NT2/D1 (cell line): ENCODE data around the gene SDK1.

ENCODE experiments used
- DNase-seq: peaks from one replicate; pipeline ENCODE4 v3.0.0-alpha.2; 2011; ENCODE audit warnings: low read depth, low spot score
- H3K27me3 ChIP-seq: 2 replicates; pipeline ENCODE4 v1.6.0; 2011; ENCODE audit warnings: mild to moderate bottlenecking; ENCODE audit not compliant: insufficient read length, insufficient read depth
- H3K36me3 ChIP-seq: 2 replicates; pipeline ENCODE4 v1.6.1; 2011; ENCODE audit warnings: mild to moderate bottlenecking, low read length, mixed read lengths; ENCODE audit not compliant: insufficient read depth, insufficient read length
- H3K4me1 ChIP-seq: 2 replicates; pipeline ENCODE4 v1.5.1; 2011; ENCODE audit not compliant: insufficient read depth, insufficient read length
- H3K4me3 ChIP-seq: 2 replicates; pipeline ENCODE4 v1.5.1; 2011; ENCODE audit warnings: low read depth; ENCODE audit not compliant: insufficient read length
- H3K9ac ChIP-seq: 2 replicates; pipeline ENCODE4 v1.6.0; 2011; ENCODE audit warnings: low read depth; ENCODE audit not compliant: insufficient read length
- H3K9me3 ChIP-seq: 2 replicates; pipeline ENCODE4 v1.5.1; 2011; ENCODE audit warnings: mild to moderate bottlenecking, low read length; ENCODE audit not compliant: insufficient read depth
- SUZ12 ChIP-seq: IDR thresholded peaks from 2 replicates; pipeline ENCODE4 v1.6.1; 2011; ENCODE audit not compliant: insufficient read length, insufficient read depth; ENCODE audit errors: extremely low read depth
- YY1 ChIP-seq: IDR thresholded peaks from 2 replicates; pipeline ENCODE4 v1.6.1; 2011; ENCODE audit not compliant: insufficient read length, insufficient read depth
- ZNF274 ChIP-seq: IDR thresholded peaks from 2 replicates; pipeline ENCODE4 v1.6.1; 2011; ENCODE audit warnings: mild to moderate bottlenecking, low read depth, low read length

Gene SDK1

GRCh38 chr7:3893151-3893788 is 592.2 kb downstream of the SDK1 start:
- Histone ChIP-seq H3K4me3 (no peak overlapping the region), H3K9ac (no peak overlapping the region), H3K4me1 (no peaks in the 10 kb centered on the region), H3K27me3 (no peaks in the 10 kb centered on the region), H3K36me3 (no peaks in the 10 kb centered on the region), H3K9me3 (no peaks in the 10 kb centered on the region)
- TF ChIP-seq YY1 (no peak), SUZ12 (no peak), ZNF274 (no peak)
- no peak for DNase-seq

- H3K36me3 ChIP-seq, result no peaks in the 10 kb centered on the region
- H3K9me3 ChIP-seq, result no peaks in the 10 kb centered on the region
- H3K4me3 ChIP-seq, result no peak overlapping the region
- H3K9ac ChIP-seq, result no peak overlapping the region
- DNase-seq, result no peak
- TF ChIP-seq YY1 (no peak), ZNF274 (no peak), SUZ12 (no peak)
- H3K27me3 ChIP-seq, result no peaks in the 10 kb centered on the region
- H3K4me1 ChIP-seq, result no peaks in the 10 kb centered on the region
Observed at GRCh38 chr7:3893789-3894153, 592.7 kb downstream of the SDK1 start.

- H3K36me3 ChIP-seq, result no peaks in the 10 kb centered on the region
- no peaks in the 10 kb centered on the region for H3K27me3 ChIP-seq
- no peak overlapping the region for H3K9ac ChIP-seq
- H3K4me1 ChIP-seq, result peaks cover 3% of the 10 kb centered on the region
- H3K4me3 ChIP-seq, result no peak overlapping the region
- no peak for TF ChIP-seq YY1
- no peak for TF ChIP-seq ZNF274
- no peak for TF ChIP-seq SUZ12
- no peak for DNase-seq
- H3K9me3 ChIP-seq, result no peaks in the 10 kb centered on the region
Observed at GRCh38 chr7:3895341-3896116, 594.5 kb downstream of the SDK1 start.

GRCh38 chr7:3896169-3896765 is 595.2 kb downstream of the SDK1 start:
- no peak for TF ChIP-seq YY1
- TF ChIP-seq ZNF274, result no peak
- TF ChIP-seq SUZ12, result no peak
- peaks cover 3% of the 10 kb centered on the region for H3K4me1 ChIP-seq
- no peak for DNase-seq
- H3K36me3 ChIP-seq, result no peaks in the 10 kb centered on the region
- H3K27me3 ChIP-seq, result no peaks in the 10 kb centered on the region
- H3K9me3 ChIP-seq, result no peaks in the 10 kb centered on the region
- H3K4me3 ChIP-seq, result no peak overlapping the region
- H3K9ac ChIP-seq, result no peak overlapping the region

GRCh38 chr7:3897430-3898372 is 596.6 kb downstream of the SDK1 start:
- DNase-seq, result peak; percentile 27
- no peak overlapping the region for H3K4me3 ChIP-seq
- TF ChIP-seq YY1 (no peak), SUZ12 (no peak), ZNF274 (no peak)
- H3K36me3 ChIP-seq, result no peaks in the 10 kb centered on the region
- H3K9ac ChIP-seq, result no peak overlapping the region
- H3K4me1 ChIP-seq, result peaks cover 3% of the 10 kb centered on the region
- H3K9me3 ChIP-seq, result no peaks in the 10 kb centered on the region
- no peaks in the 10 kb centered on the region for H3K27me3 ChIP-seq

GRCh38 chr7:3899559-3899991 is 598.5 kb downstream of the SDK1 start:
- Histone ChIP-seq H3K27me3 (no peaks in the 10 kb centered on the region), H3K36me3 (no peaks in the 10 kb centered on the region), H3K9me3 (no peaks in the 10 kb centered on the region), H3K4me3 (no peak overlapping the region), H3K4me1 (peaks cover 3% of the 10 kb centered on the region), H3K9ac (no peak overlapping the region)
- TF ChIP-seq YY1 (no peak), ZNF274 (no peak), SUZ12 (no peak)
- DNase-seq, result no peak
